ENCODE data around the gene HES6.
"Not testable (repeated sequence)": the region's sequence is repeated elsewhere in the genome, so short reads cannot be mapped to it uniquely, and the experiment has no call there.

HES6 gene

GRCh38 chr2:238272156-238272555, 32.3 kb upstream of the HES6 start:
- DNase-seq (ENCODE audit: low read depth) = no peak

GRCh38 chr2:238271686-238272085, 31.8 kb upstream of the HES6 start:
- not testable (repeated sequence) for DNase-seq (ENCODE audit: low read depth)

GRCh38 chr2:238271061-238271554, 31.3 kb upstream of the HES6 start:
- DNase-seq (ENCODE audit: low read depth) = no peak

GRCh38 chr2:238270606-238271005, 30.8 kb upstream of the HES6 start:
- no peak for DNase-seq (ENCODE audit: low read depth)

- DNase-seq (ENCODE audit: low read depth) = no peak
These were observed 29.9 kb upstream of the HES6 start for GRCh38 chr2:238269741-238270140.

GRCh38 chr2:238267884-238268680, 28.2 kb upstream of the HES6 start:
- DNase-seq (ENCODE audit: low read depth) = no peak

- DNase-seq (ENCODE audit: low read depth) = no peak
These were observed 27.5 kb upstream of the HES6 start for GRCh38 chr2:238267341-238267710.

GRCh38 chr2:238265605-238266004, 25.8 kb upstream of the HES6 start:
- no peak for DNase-seq (ENCODE audit: low read depth)

GRCh38 chr2:238264072-238264460, 24.2 kb upstream of the HES6 start:
- no peak for DNase-seq (ENCODE audit: low read depth)

GRCh38 chr2:238263204-238264071, 23.6 kb upstream of the HES6 start:
- DNase-seq (ENCODE audit: low read depth) = peak; percentile 59

GRCh38 chr2:238262496-238263122, 22.8 kb upstream of the HES6 start:
- no peak for DNase-seq (ENCODE audit: low read depth)

GRCh38 chr2:238261718-238262375, 22.0 kb upstream of the HES6 start:
- DNase-seq (ENCODE audit: low read depth) = no peak

GRCh38 chr2:238260883-238261282, 21.0 kb upstream of the HES6 start:
- no peak for DNase-seq (ENCODE audit: low read depth)

- no peak for DNase-seq (ENCODE audit: low read depth)
These were observed 19.5 kb upstream of the HES6 start for GRCh38 chr2:238259061-238260020.

- DNase-seq (ENCODE audit: low read depth) = no peak
These were observed 18.2 kb upstream of the HES6 start for GRCh38 chr2:238257786-238258700.

GRCh38 chr2:238256594-238257104, 16.8 kb upstream of the HES6 start:
- peak; percentile 58 for DNase-seq (ENCODE audit: low read depth)

GRCh38 chr2:238256111-238256510, 16.3 kb upstream of the HES6 start:
- no peak for DNase-seq (ENCODE audit: low read depth)

- DNase-seq (ENCODE audit: low read depth) = no peak
These were observed 15.8 kb upstream of the HES6 start for GRCh38 chr2:238255636-238256035.

- DNase-seq (ENCODE audit: low read depth) = no peak
These were observed 15.3 kb upstream of the HES6 start for GRCh38 chr2:238255151-238255551.

Measured in stimulated activated CD8-positive, alpha-beta memory T cell treated with anti-CD3 and anti-CD28 coated beads, Interleukin-4, amount 100 ng/mL, for 24 hours (primary cell).